HepG2 (cell line): ENCODE measurements around the gene SLC17A3. TPM values are rescaled to one million over a fixed set of nuclear protein-coding genes. Genes with fewer than 3 reads are reported as not detected.

ENCODE experiments used
- ATAC-seq: fragments of 200-7000 bp; cut with Tn5 transposase; 3 replicates; pipeline ENCODE4 v1.9.1; 2020; ENCODE audit warnings: mild to moderate bottlenecking, moderate library complexity
- BruUV-seq: library from RNA; stranded (reverse); fragments of 400-500 nt; replicated peaks from 2 replicates; lab custom pipeline; 2021; lab: Mats Ljungman, UMichigan
- CTCF ChIA-PET: fragments of 300-600 bp; formaldehyde crosslinking; extraction: SDS; loops from one replicate; lab custom pipeline; 2021; ENCODE audit warnings: low total read pairs, inconsistent platforms, low intra/inter-chr PET ratio; lab: Yijun Ruan, JAX
- POLR2A ChIA-PET: fragments of 350-600 bp; sonication (Branson Sonifier 250); formaldehyde crosslinking; loops from one replicate; lab custom pipeline; 2020; ENCODE audit warnings: antibody characterized with exemption, inconsistent platforms; lab: Yijun Ruan, JAX
- DNase-seq: peaks from one replicate; pipeline ENCODE4 v3.0.0-alpha.2; 2015; ENCODE audit warnings: low spot score
- FAIRE-seq: peaks from 3 replicates; lab custom pipeline; 2011; peaks lifted over from hg19 to GRCh38; lab: Jason Lieb, UNC
- H2AFZ ChIP-seq: one replicate; pipeline ENCODE4 v1.6.1; 2011; ENCODE audit warnings: low read length, inconsistent platforms
- H3K27ac ChIP-seq: fragments of 300-600 bp; 3 replicates; pipeline ENCODE4 v1.8.0; 2011; ENCODE audit warnings: mixed run types, mild to moderate bottlenecking, mixed read lengths, low read length, inconsistent platforms; ENCODE audit not compliant: insufficient read depth; ENCODE audit errors: extremely low read length
- H3K27me3 ChIP-seq, 2 experiments: fragments of 200-600 bp in 1 of 2; 2 replicates in 1 of 2; 3 replicates in 1 of 2; pipeline versions ENCODE4 v1.6.0 to v1.8.0; 2011; ENCODE audit warnings: low read length in 2 of 2, mild to moderate bottlenecking in 2 of 2, moderate library complexity in 2 of 2, inconsistent platforms in 1 of 2; ENCODE audit not compliant: insufficient read depth in 2 of 2, control insufficient read depth in 1 of 2
- H3K36me3 ChIP-seq, 2 experiments: fragments of 200-600 bp in 1 of 2; replicated peaks in 1 of 2; 2 replicates in 1 of 2; 3 replicates in 1 of 2; pipeline versions ENCODE4 v1.5.1 to v1.8.0; 2011; ENCODE audit warnings: low read length in 2 of 2, inconsistent platforms in 1 of 2; ENCODE audit not compliant: insufficient read depth in 2 of 2, control insufficient read depth in 1 of 2
- H3K4me1 ChIP-seq: 2 replicates; pipeline ENCODE4 v1.5.1; 2012; ENCODE audit warnings: low read length, inconsistent platforms; ENCODE audit not compliant: insufficient read depth
- H3K4me2 ChIP-seq: 2 replicates; pipeline ENCODE4 v1.6.0; 2011; ENCODE audit warnings: low read depth, low read length, inconsistent platforms
- H3K4me3 ChIP-seq, 3 experiments: fragments of 200-600 bp in 1 of 3; sonication (generic), shearing (Covaris generic) in 1 of 3; replicated peaks in 1 of 3; 2 replicates each; pipeline ENCODE4 v1.5.1; 2011 to 2016; ENCODE audit warnings: low read length in 3 of 3, inconsistent platforms in 2 of 3, low read depth in 2 of 3, mild to moderate bottlenecking in 2 of 3, control low read depth in 1 of 3, mixed read lengths in 1 of 3; ENCODE audit not compliant: insufficient read depth in 1 of 3
- H3K79me2 ChIP-seq: one replicate; pipeline ENCODE4 v1.6.1; 2011; ENCODE audit warnings: low read length, inconsistent platforms; ENCODE audit not compliant: insufficient read depth
- H3K9ac ChIP-seq: 2 replicates; pipeline ENCODE4 v1.6.0; 2011; ENCODE audit warnings: mild to moderate bottlenecking, low read depth, low read length, inconsistent platforms; ENCODE audit not compliant: insufficient read depth
- H3K9me3 ChIP-seq: 2 replicates; pipeline ENCODE4 v1.5.1; 2012; ENCODE audit warnings: mild to moderate bottlenecking, low read length
- H4K20me1 ChIP-seq: 2 replicates; pipeline ENCODE4 v1.6.0; 2011; ENCODE audit warnings: inconsistent platforms, mild to moderate bottlenecking, low read length, moderate library complexity; ENCODE audit not compliant: insufficient read depth
- BCL6 ChIP-seq: IDR thresholded peaks from 2 replicates; pipeline ENCODE4 v1.6.1; 2016; ENCODE audit warnings: missing genetic modification reagents, missing compliant biosample characterization
- HNRNPL ChIP-seq: fragments of 200-400 bp; formaldehyde crosslinking; IDR thresholded peaks from 2 replicates; pipeline ENCODE4 v1.6.1; 2017; ENCODE audit warnings: mild to moderate bottlenecking, low read depth, low read length
- HNRNPLL ChIP-seq: fragments of 200-400 bp; formaldehyde crosslinking; IDR thresholded peaks from 2 replicates; pipeline ENCODE4 v1.6.1; 2017; ENCODE audit warnings: mild to moderate bottlenecking, low read depth, low read length; ENCODE audit not compliant: poor library complexity, severe bottlenecking
- MAFG ChIP-seq: sonication (generic); formaldehyde crosslinking; IDR thresholded peaks from 2 replicates; pipeline ENCODE4 v1.5.1; 2020; ENCODE audit warnings: mild to moderate bottlenecking, missing genetic modification reagents
- TEAD2 ChIP-seq: sonication (generic); formaldehyde crosslinking; IDR thresholded peaks from 2 replicates; pipeline ENCODE4 v1.9.0; 2021; ENCODE audit warnings: missing genetic modification reagents
- U2AF1 ChIP-seq: fragments of 200-400 bp; formaldehyde crosslinking; optimal IDR thresholded peaks from 2 replicates; pipeline ENCODE3; 2017; ENCODE audit warnings: mild to moderate bottlenecking, low read depth, low read length
- YEATS4 ChIP-seq: sonication (generic); formaldehyde crosslinking; IDR thresholded peaks from 2 replicates; pipeline ENCODE4 v1.4.0; 2020; ENCODE audit warnings: missing genetic modification reagents, borderline replicate concordance
- ZNF180 ChIP-seq: sonication (generic); formaldehyde crosslinking; IDR thresholded peaks from 2 replicates; pipeline ENCODE4 v1.4.0; 2020; ENCODE audit warnings: low read depth, missing genetic modification reagents, borderline replicate concordance
- ZNF331 ChIP-seq: sonication (generic); formaldehyde crosslinking; IDR thresholded peaks from 2 replicates; pipeline ENCODE4 v1.4.0; 2020; ENCODE audit warnings: missing genetic modification reagents
- ZNF350 ChIP-seq: sonication (generic); formaldehyde crosslinking; IDR thresholded peaks from 2 replicates; pipeline ENCODE4 v1.4.0; 2020; ENCODE audit warnings: mild to moderate bottlenecking, low read depth, missing genetic modification reagents, borderline replicate concordance
- ZNF550 ChIP-seq: sonication (generic); formaldehyde crosslinking; IDR thresholded peaks from 2 replicates; pipeline ENCODE4 v1.4.0; 2020; ENCODE audit warnings: mild to moderate bottlenecking, missing genetic modification reagents, borderline replicate concordance
- ZNF580 ChIP-seq: IDR thresholded peaks from 2 replicates; pipeline ENCODE4 v1.6.1; 2016; ENCODE audit warnings: low read depth, borderline replicate concordance
- ZNF784 ChIP-seq: sonication (generic); formaldehyde crosslinking; IDR thresholded peaks from 2 replicates; pipeline ENCODE4 v1.5.1; 2020; ENCODE audit warnings: missing genetic modification reagents, mild to moderate bottlenecking, borderline replicate concordance
- WGBS: methylation state at CpG from one replicate; pipeline ENCODE4 v1.1.6; 2017; ENCODE audit warnings: low lambda C conversion rate; 5-methylcytosine and 5-hydroxymethylcytosine counted together
- in situ Hi-C: cut with HindIII; loops from 2 replicates; pipeline ENCODE4 v1.10.0; 2017; ENCODE audit warnings: low pct_unique_long_range_greater_than_20kb; ENCODE audit not compliant: extremely low pct_ligation_motif_present
- intact Hi-C: fragments of 100-400 bp; cut with micrococcal nuclease; formaldehyde crosslinking; loops from one replicate; pipeline ENCODE4 v1.10.0; 2022; ENCODE audit not compliant: unreplicated experiment
- polyA plus RNA-seq, 8 experiments: library from polyadenylated mRNA; depleted of rRNA in 3 of 8; stranded (reverse) in 7 of 8; unstranded in 1 of 8; fragments of >200 nt; fragmentation: Illumina TruSeq in 4 of 8; extraction: Trizol in 4 of 8; gene quantifications; 2 replicates each; pipeline versions ENCODE4 v1.2.1 to v1.2.3, GENCODE V29; 2011 to 2016; ENCODE audit warnings: low read depth in 4 of 8, missing spikeins in 1 of 8, mixed read lengths in 1 of 8; ENCODE audit not compliant: insufficient read depth in 1 of 8
- total RNA-seq, 5 experiments: library from RNA; depleted of rRNA; stranded (reverse); fragments of >200 nt; fragmentation: Illumina TruSeq; extraction: Trizol; gene quantifications; 2 replicates each; pipeline ENCODE4 v1.2.3, GENCODE V29; 2016; ENCODE audit warnings: low read depth in 1 of 5
- TF ChIP-seq, protein P1 (sequence below), 2 experiments: sonication (generic) in 1 of 2; formaldehyde crosslinking in 1 of 2; IDR thresholded peaks; 2 replicates each; pipeline versions ENCODE4 v1.4.0 to v1.6.1; 2016 to 2020; ENCODE audit warnings: borderline replicate concordance in 1 of 2, low read depth in 1 of 2, mild to moderate bottlenecking in 1 of 2, missing genetic modification reagents in 1 of 2
- TF ChIP-seq, protein P2 (sequence below): sonication (generic); formaldehyde crosslinking; conservative IDR thresholded peaks from 2 replicates; pipeline ENCODE4 v1.4.0; 2020; ENCODE audit warnings: mild to moderate bottlenecking, missing genetic modification reagents, moderate library complexity

The SLC17A3 gene
- total and polyA plus RNA-seq, 2 of the 13 experiments (the other 11 are each of a cell fraction or from before 2014, with no cell fraction given): 0.09 to 0.11 TPM

GRCh38 chr6:25866011-25866410 lies 8.0 kb downstream of the SLC17A3 start:
- in situ Hi-C loops (no loop called here), intact Hi-C loops (no loop called here)
- H3K4me1 ChIP-seq: peaks cover 14% of the 10 kb centered on the region
- no peak overlapping the region for H3K4me3 ChIP-seq
- TF ChIP-seq HNRNPLL (no peak), U2AF1 (no peak), TEAD2 (CRISPR knock-in tag) (no peak), ZNF784 (CRISPR knock-in tag) (no peak), ZNF580 (CRISPR knock-in tag) (no peak), ZNF350 (CRISPR knock-in tag) (no peak), ZNF180 (CRISPR knock-in tag) (no peak), YEATS4 (CRISPR knock-in tag) (no peak), MAFG (CRISPR knock-in tag) (no peak), ZNF550 (no peak), HNRNPL (no peak), ZNF331 (CRISPR knock-in tag) (no peak), BCL6 (CRISPR knock-in tag) (no peak)
- TF ChIP-seq, protein P1, sequence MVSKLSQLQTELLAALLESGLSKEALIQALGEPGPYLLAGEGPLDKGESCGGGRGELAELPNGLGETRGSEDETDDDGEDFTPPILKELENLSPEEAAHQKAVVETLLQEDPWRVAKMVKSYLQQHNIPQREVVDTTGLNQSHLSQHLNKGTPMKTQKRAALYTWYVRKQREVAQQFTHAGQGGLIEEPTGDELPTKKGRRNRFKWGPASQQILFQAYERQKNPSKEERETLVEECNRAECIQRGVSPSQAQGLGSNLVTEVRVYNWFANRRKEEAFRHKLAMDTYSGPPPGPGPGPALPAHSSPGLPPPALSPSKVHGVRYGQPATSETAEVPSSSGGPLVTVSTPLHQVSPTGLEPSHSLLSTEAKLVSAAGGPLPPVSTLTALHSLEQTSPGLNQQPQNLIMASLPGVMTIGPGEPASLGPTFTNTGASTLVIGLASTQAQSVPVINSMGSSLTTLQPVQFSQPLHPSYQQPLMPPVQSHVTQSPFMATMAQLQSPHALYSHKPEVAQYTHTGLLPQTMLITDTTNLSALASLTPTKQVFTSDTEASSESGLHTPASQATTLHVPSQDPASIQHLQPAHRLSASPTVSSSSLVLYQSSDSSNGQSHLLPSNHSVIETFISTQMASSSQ (IDR thresholded peaks at IDR 0.05; ENCODE audit: low read depth): no peak
- TF ChIP-seq, protein P1 (CRISPR knock-in tag; IDR thresholded peaks at IDR 0.05; ENCODE audit: borderline replicate concordance): no peak
- TF ChIP-seq, protein P2, sequence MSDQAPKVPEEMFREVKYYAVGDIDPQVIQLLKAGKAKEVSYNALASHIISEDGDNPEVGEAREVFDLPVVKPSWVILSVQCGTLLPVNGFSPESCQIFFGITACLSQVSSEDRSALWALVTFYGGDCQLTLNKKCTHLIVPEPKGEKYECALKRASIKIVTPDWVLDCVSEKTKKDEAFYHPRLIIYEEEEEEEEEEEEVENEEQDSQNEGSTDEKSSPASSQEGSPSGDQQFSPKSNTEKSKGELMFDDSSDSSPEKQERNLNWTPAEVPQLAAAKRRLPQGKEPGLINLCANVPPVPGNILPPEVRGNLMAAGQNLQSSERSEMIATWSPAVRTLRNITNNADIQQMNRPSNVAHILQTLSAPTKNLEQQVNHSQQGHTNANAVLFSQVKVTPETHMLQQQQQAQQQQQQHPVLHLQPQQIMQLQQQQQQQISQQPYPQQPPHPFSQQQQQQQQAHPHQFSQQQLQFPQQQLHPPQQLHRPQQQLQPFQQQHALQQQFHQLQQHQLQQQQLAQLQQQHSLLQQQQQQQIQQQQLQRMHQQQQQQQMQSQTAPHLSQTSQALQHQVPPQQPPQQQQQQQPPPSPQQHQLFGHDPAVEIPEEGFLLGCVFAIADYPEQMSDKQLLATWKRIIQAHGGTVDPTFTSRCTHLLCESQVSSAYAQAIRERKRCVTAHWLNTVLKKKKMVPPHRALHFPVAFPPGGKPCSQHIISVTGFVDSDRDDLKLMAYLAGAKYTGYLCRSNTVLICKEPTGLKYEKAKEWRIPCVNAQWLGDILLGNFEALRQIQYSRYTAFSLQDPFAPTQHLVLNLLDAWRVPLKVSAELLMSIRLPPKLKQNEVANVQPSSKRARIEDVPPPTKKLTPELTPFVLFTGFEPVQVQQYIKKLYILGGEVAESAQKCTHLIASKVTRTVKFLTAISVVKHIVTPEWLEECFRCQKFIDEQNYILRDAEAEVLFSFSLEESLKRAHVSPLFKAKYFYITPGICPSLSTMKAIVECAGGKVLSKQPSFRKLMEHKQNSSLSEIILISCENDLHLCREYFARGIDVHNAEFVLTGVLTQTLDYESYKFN (CRISPR knock-in tag): no peak
- no peaks in the 10 kb centered on the region for H3K79me2 ChIP-seq
- FAIRE-seq (no peak), ATAC-seq (no peak), DNase-seq (no peak)
- ChIA-PET CTCF (no interaction called here), POLR2A (no interaction called here)
- H3K36me3 ChIP-seq: no peaks in the 10 kb centered on the region
- no peaks in the 10 kb centered on the region for H3K9me3 ChIP-seq
- 80% methylated on average over 3 of the region's 3 CpGs for WGBS
- H3K9ac ChIP-seq: no peak overlapping the region
- H3K27me3 ChIP-seq: no peaks in the 10 kb centered on the region
- H3K27ac ChIP-seq: no peak overlapping the region
- H3K4me2 ChIP-seq: no peak overlapping the region
- no peaks in the 10 kb centered on the region for H4K20me1 ChIP-seq
- no peak overlapping the region for H2AFZ ChIP-seq
- no TSS peak for BruUV-seq
